Activated CD8-positive, alpha-beta memory T cell treated with anti-CD3 and anti-CD28 coated beads, Interleukin-2, amount 50 U/mL, for 4 hours (primary cell): ENCODE data around the gene KRTAP10-12.

Experiments used
- DNase-seq: peaks from one replicate; pipeline ENCODE4 v3.0.0-alpha.2; 2020

Gene KRTAP10-12

GRCh38 chr21:44734841-44735240 is 37.9 kb downstream of the KRTAP10-12 start:
- DNase-seq = no peak

- DNase-seq = no peak
These were observed 38.8 kb downstream of the KRTAP10-12 start for GRCh38 chr21:44735821-44736220.

GRCh38 chr21:44736291-44737004 is 39.5 kb downstream of the KRTAP10-12 start:
- DNase-seq = no peak

- DNase-seq = no peak
These were observed 40.9 kb downstream of the KRTAP10-12 start for GRCh38 chr21:44737706-44738354.

GRCh38 chr21:44738621-44739020 is 41.6 kb downstream of the KRTAP10-12 start:
- DNase-seq = no peak

- no peak for DNase-seq
These were observed 42.3 kb downstream of the KRTAP10-12 start for GRCh38 chr21:44739316-44739715.

GRCh38 chr21:44740742-44741141 is 43.8 kb downstream of the KRTAP10-12 start:
- no peak for DNase-seq

GRCh38 chr21:44741921-44742320 is 44.9 kb downstream of the KRTAP10-12 start:
- DNase-seq = no peak

GRCh38 chr21:44742418-44743153 is 45.6 kb downstream of the KRTAP10-12 start:
- DNase-seq = no peak
